HCT116 (cell line): ENCODE measurements around the gene MTUS2. TPM values are rescaled to one million over a fixed set of nuclear protein-coding genes. Genes with fewer than 3 reads are reported as not detected.

Experiments
- ATAC-seq: fragments of 200-7000 bp; cut with Tn5 transposase; 2 replicates; pipeline ENCODE4 v1.9.1; 2020; ENCODE audit warnings: mild to moderate bottlenecking, moderate library complexity
- BruUV-seq: library from RNA; stranded (reverse); fragments of 400-500 nt; replicated peaks from 2 replicates; lab custom pipeline; 2021; lab: Mats Ljungman, UMichigan
- CTCF ChIA-PET: fragments of 300-600 bp; sonication (Branson Sonifier 250); formaldehyde crosslinking; loops from one replicate; lab custom pipeline; 2021; ENCODE audit warnings: antibody characterized with exemption; lab: Charles Lee
- POLR2A ChIA-PET: fragments of 300-600, 350-600 bp; sonication (Branson Sonifier 250); formaldehyde crosslinking; loops from one replicate; lab custom pipeline; 2021; ENCODE audit warnings: antibody characterized with exemption; lab: Charles Lee
- RAD21 ChIA-PET, 2 experiments: fragments of 300-600 bp; sonication (Branson Sonifier 250); formaldehyde crosslinking; loops; one replicate each; lab custom pipeline; 2023; ENCODE audit warnings: low total read pairs in 2 of 2; ENCODE audit not compliant: uncharacterized antibody in 2 of 2, unreplicated experiment in 2 of 2, low non-redundant PET in 1 of 2; lab: Charles Lee
- DNase-seq: peaks from one replicate; pipeline ENCODE4 v3.0.0-alpha.2; 2010; ENCODE audit warnings: low read depth, low spot score
- H2AFZ ChIP-seq: fragments of 200-600 bp; shearing (Covaris generic), sonication (generic); 2 replicates; pipeline ENCODE4 v1.6.1; 2017; ENCODE audit warnings: low read depth, mixed run types, mixed read lengths, antibody characterized with exemption, low read length; ENCODE audit not compliant: poor library complexity, severe bottlenecking
- H3K27ac ChIP-seq: 2 replicates; pipeline ENCODE4 v1.5.1; 2012; ENCODE audit warnings: low read depth, low read length
- H3K27me3 ChIP-seq: fragments of 200-600 bp; sonication (generic); 2 replicates; pipeline ENCODE4 v1.6.1; 2016; ENCODE audit warnings: mixed run types, low read length, mixed read lengths; ENCODE audit not compliant: insufficient read depth
- H3K36me3 ChIP-seq, 2 experiments: fragments of 200-500 bp in 1 of 2; fragments of 200-600 bp in 1 of 2; sonication (Bioruptor generic) in 1 of 2; sonication (generic) in 1 of 2; 2 replicates each; pipeline versions ENCODE4 v1.5.1 to v1.6.1; 2014 to 2016; ENCODE audit warnings: low read length in 2 of 2, inconsistent platforms in 1 of 2, mixed read lengths in 1 of 2, mixed run types in 1 of 2; ENCODE audit not compliant: insufficient read depth in 2 of 2, control insufficient read depth in 1 of 2
- H3K4me1 ChIP-seq, 2 experiments: fragments of 200-600 bp in 1 of 2; sonication (generic) in 1 of 2; 2 replicates each; pipeline versions ENCODE4 v1.5.1 to v1.6.1; 2012 to 2017; ENCODE audit warnings: low read length in 2 of 2, inconsistent platforms in 1 of 2, mild to moderate bottlenecking in 1 of 2, mixed read lengths in 1 of 2, mixed run types in 1 of 2, moderate library complexity in 1 of 2; ENCODE audit not compliant: insufficient read depth in 2 of 2, control insufficient read depth in 1 of 2
- H3K4me2 ChIP-seq: fragments of 200-600 bp; sonication (generic); 2 replicates; pipeline ENCODE4 v1.6.1; 2017; ENCODE audit warnings: mixed run types, low read length, mixed read lengths
- H3K4me3 ChIP-seq, 2 experiments: fragments of 200-600 bp in 1 of 2; sonication (generic) in 1 of 2; replicated peaks in 1 of 2; 2 replicates each; pipeline ENCODE4 v1.5.1; 2011 to 2016; ENCODE audit warnings: low read length in 2 of 2, control low read depth in 1 of 2, low read depth in 1 of 2, mild to moderate bottlenecking in 1 of 2, mixed read lengths in 1 of 2, mixed run types in 1 of 2
- H3K79me2 ChIP-seq: fragments of 200-600 bp; sonication (generic); 2 replicates; pipeline ENCODE4 v1.6.1; 2017; ENCODE audit warnings: mild to moderate bottlenecking, mixed run types, low read length, moderate library complexity, mixed read lengths; ENCODE audit not compliant: insufficient read depth
- H3K9ac ChIP-seq: fragments of 200-600 bp; sonication (generic); 2 replicates; pipeline ENCODE4 v1.6.1; 2016; ENCODE audit warnings: low read length, mixed read lengths
- H3K9me2 ChIP-seq: fragments of 200-600 bp; sonication (generic), shearing (Covaris generic); 2 replicates; pipeline ENCODE4 v1.6.1; 2017; ENCODE audit warnings: mixed run types, mild to moderate bottlenecking, moderate library complexity; ENCODE audit not compliant: insufficient read depth
- H3K9me3 ChIP-seq, 2 experiments: fragments of 200-500 bp in 1 of 2; fragments of 200-600 bp in 1 of 2; sonication (Bioruptor generic) in 1 of 2; sonication (generic) in 1 of 2; 2 replicates each; pipeline ENCODE4 v1.6.1; 2014 to 2017; ENCODE audit warnings: low read length in 2 of 2, mixed read lengths in 2 of 2, inconsistent platforms in 1 of 2, low read depth in 1 of 2, mild to moderate bottlenecking in 1 of 2, mixed run types in 1 of 2, moderate library complexity in 1 of 2; ENCODE audit not compliant: control insufficient read depth in 1 of 2, insufficient read depth in 1 of 2
- H4K20me1 ChIP-seq: fragments of 200-600 bp; sonication (generic), shearing (Covaris generic); 2 replicates; pipeline ENCODE4 v1.6.1; 2017; ENCODE audit warnings: mixed run types, mild to moderate bottlenecking, moderate library complexity; ENCODE audit not compliant: insufficient read depth
- CBX3 ChIP-seq: IDR thresholded peaks from 2 replicates; pipeline ENCODE4 v1.6.1; 2012; ENCODE audit warnings: low read depth
- EZH2 ChIP-seq: fragments of 200-600 bp; sonication (generic); IDR thresholded peaks from 2 replicates; pipeline ENCODE4 v1.6.1; 2017; ENCODE audit warnings: antibody characterized with exemption, mixed run types
- FOSL1 ChIP-seq: IDR thresholded peaks from 2 replicates; pipeline ENCODE4 v1.6.1; 2012; ENCODE audit warnings: low read depth
- JUND ChIP-seq: IDR thresholded peaks from 2 replicates; pipeline ENCODE4 v1.6.1; 2012
- REST ChIP-seq: IDR thresholded peaks from 2 replicates; pipeline ENCODE4 v1.6.1; 2012; ENCODE audit warnings: low read depth
- SIN3A ChIP-seq: IDR thresholded peaks from 2 replicates; pipeline ENCODE4 v1.6.1; 2012; ENCODE audit warnings: low read depth
- SP1 ChIP-seq: IDR thresholded peaks from 2 replicates; pipeline ENCODE4 v1.6.1; 2012; ENCODE audit warnings: low read depth
- SRF ChIP-seq: IDR thresholded peaks from 2 replicates; pipeline ENCODE4 v1.6.1; 2012; ENCODE audit warnings: low read depth
- ZBTB33 ChIP-seq: IDR thresholded peaks from 2 replicates; pipeline ENCODE4 v1.6.1; 2011; ENCODE audit warnings: mild to moderate bottlenecking, low read length, moderate library complexity; ENCODE audit not compliant: insufficient replicate concordance; ENCODE audit errors: extremely low read depth
- ZNF274 ChIP-seq: fragments of 200-500 bp; sonication (Bioruptor generic); IDR thresholded peaks from 2 replicates; pipeline ENCODE4 v1.6.1; 2014; ENCODE audit warnings: mild to moderate bottlenecking, low read depth, low read length, inconsistent platforms
- intact Hi-C: fragments of 100-400 bp; cut with micrococcal nuclease; formaldehyde crosslinking; loops from 2 replicates; pipeline ENCODE4 v1.10.0; 2022
- total RNA-seq: library from RNA; stranded (reverse); gene quantifications from one replicate; pipeline ENCODE4 v1.2.1, GENCODE V29; 2021; ENCODE audit not compliant: unreplicated experiment

Gene MTUS2
- total RNA-seq, 1 experiment from 2014 or later: 0.02 TPM

- POLR2A ChIA-PET: no interaction called here
- Histone ChIP-seq H3K4me1 (no peaks in the 10 kb centered on the region), H3K27ac (no peak overlapping the region), H3K4me2 (no peak overlapping the region), H2AFZ (no peak overlapping the region), H3K4me3 (no peak overlapping the region), H3K9me3 (no peaks in the 10 kb centered on the region), H3K79me2 (no peaks in the 10 kb centered on the region), H3K9me2 (no peaks in the 10 kb centered on the region), H4K20me1 (no peaks in the 10 kb centered on the region), H3K9ac (no peak overlapping the region), H3K27me3 (peaks cover 76% of the 10 kb centered on the region), H3K36me3 (no peaks in the 10 kb centered on the region)
- intact Hi-C loops: no loop called here
- CTCF ChIA-PET: no interaction called here
- BruUV-seq: no TSS peak
- ATAC-seq: no peak
- no peak for DNase-seq
- RAD21 ChIA-PET: no interaction called here
- TF ChIP-seq EZH2 (no peak), ZNF274 (no peak), CBX3 (no peak), SRF (no peak), JUND (no peak), REST (no peak), SP1 (no peak), SIN3A (no peak), ZBTB33 (no peak), FOSL1 (no peak)
Measured at GRCh38 chr13:28976195-28976594, 156.1 kb downstream of the MTUS2 start.
